Dendritic cell treated with granulocyte-macrophage colony-stimulating factor and Interleukin-4, amounts not matched to agents 40 ng/mL and 50 ng/mL, for 4 days (primary cell): ENCODE data around the gene F12.
"Not testable (repeated sequence)": the region's sequence is repeated elsewhere in the genome, so short reads cannot be mapped to it uniquely, and the experiment has no call there.

Source experiments
- H3K27ac Mint-ChIP-seq: one replicate; pipeline ENCODE4 v1.8.0; 2022; ENCODE audit warnings: mild to moderate bottlenecking, mixed read lengths
- H3K27me3 Mint-ChIP-seq: one replicate; pipeline ENCODE4 v1.8.0; 2022; ENCODE audit warnings: mild to moderate bottlenecking, mixed read lengths
- H3K36me3 Mint-ChIP-seq: one replicate; pipeline ENCODE4 v1.8.0; 2022; ENCODE audit warnings: low read depth, mixed read lengths
- H3K4me1 Mint-ChIP-seq: one replicate; pipeline ENCODE4 v1.8.0; 2022; ENCODE audit warnings: low read depth, mixed read lengths
- H3K4me3 Mint-ChIP-seq: one replicate; pipeline ENCODE4 v1.8.0; 2022; ENCODE audit warnings: mild to moderate bottlenecking, moderate library complexity, mixed read lengths
- H3K9me3 Mint-ChIP-seq: one replicate; pipeline ENCODE4 v1.8.0; 2022; ENCODE audit warnings: mixed read lengths
- intact Hi-C: fragments of 100-400 bp; cut with micrococcal nuclease; formaldehyde crosslinking; loops from one replicate; pipeline ENCODE4 v1.15.0; 2022

F12 gene

DNA sequence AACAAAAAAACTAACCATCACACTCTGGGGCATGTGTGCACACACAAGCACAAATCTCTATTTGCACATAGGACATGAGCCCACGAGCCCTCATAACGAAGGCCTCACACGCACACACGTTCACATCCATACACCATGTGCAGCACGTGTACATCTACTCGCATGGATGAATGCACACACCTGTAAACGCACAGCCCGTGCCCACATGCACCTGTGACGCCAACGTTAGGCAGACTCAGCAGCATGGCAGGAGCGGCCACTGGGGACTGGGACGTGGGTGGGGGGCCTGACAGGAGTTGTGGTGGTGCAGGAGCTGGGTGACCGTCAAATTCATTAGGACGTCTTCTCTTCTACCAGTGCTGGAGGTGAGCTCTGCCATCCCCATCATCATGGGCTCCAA is 22.0 kb downstream of the F12 start:
- H3K27me3 Mint-ChIP-seq: peaks cover 45% of the 10 kb centered on the region
- H3K36me3 Mint-ChIP-seq: no peaks in the 10 kb centered on the region
- H3K4me3 Mint-ChIP-seq: no peak overlapping the region
- H3K27ac Mint-ChIP-seq: no peak overlapping the region
- intact Hi-C loops: loop anchor here (5.0 kb wide), 1 partner anchor 70 kb away; no protein-coding TSS in a partner anchor
- peaks cover 47% of the 10 kb centered on the region for H3K4me1 Mint-ChIP-seq
- H3K9me3 Mint-ChIP-seq: no peaks in the 10 kb centered on the region

DNA sequence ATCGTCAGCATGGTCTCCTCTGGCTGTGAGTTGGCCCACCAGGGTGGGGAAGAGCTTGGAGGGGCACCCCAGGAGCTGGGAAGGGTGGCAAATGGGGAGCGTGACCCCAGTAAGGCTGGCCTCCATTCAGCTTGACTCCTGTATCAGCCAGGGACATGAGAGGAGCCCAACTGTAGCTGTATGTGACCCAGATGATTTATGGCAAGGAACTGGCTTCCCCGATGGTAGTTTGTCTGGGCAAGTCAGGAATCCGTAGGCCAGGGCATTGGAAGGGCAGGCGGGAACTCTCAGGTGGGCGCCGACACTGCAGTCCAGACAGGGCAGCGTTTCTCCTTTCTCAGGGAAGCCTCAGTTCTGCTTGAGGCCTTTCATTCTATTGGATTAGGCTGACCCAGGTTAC is 22.8 kb downstream of the F12 start:
- no peaks in the 10 kb centered on the region for H3K36me3 Mint-ChIP-seq
- no peak overlapping the region for H3K4me3 Mint-ChIP-seq
- H3K9me3 Mint-ChIP-seq: no peaks in the 10 kb centered on the region
- intact Hi-C loops: loop anchor here (5.0 kb wide), 1 partner anchor 69 kb away; no protein-coding TSS in a partner anchor
- H3K27ac Mint-ChIP-seq: no peak overlapping the region
- H3K27me3 Mint-ChIP-seq: peaks cover 48% of the 10 kb centered on the region
- H3K4me1 Mint-ChIP-seq: peaks cover 50% of the 10 kb centered on the region

DNA sequence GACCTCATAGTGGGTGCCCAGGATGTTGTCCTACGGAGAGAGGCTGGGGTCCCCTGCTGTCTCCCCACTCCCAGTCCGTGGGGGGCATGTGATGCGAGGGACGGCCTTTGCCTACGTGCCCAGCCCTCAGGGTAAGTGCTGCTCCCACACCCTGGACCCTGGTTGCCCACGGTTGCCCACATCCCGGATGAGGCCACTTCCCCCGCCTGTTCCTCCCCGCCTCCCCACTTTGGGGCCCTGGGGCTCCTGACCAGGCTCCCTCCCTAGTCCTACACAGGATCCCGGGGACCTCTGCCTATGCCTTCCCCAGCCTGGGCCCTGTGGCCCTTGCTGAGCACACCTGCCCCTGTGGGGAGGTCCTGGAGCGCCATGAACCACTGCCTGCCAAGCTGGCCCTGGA is 23.6 kb downstream of the F12 start:
- Mint-ChIP-seq H3K27ac (no peak overlapping the region), H3K9me3 (no peaks in the 10 kb centered on the region), H3K4me3 (no peak overlapping the region), H3K36me3 (no peaks in the 10 kb centered on the region), H3K4me1 (peaks cover 43% of the 10 kb centered on the region), H3K27me3 (peaks cover 50% of the 10 kb centered on the region)
- intact Hi-C loops: loop anchor here (5.0 kb wide), 1 partner anchor 68 kb away; no protein-coding TSS in a partner anchor

DNA sequence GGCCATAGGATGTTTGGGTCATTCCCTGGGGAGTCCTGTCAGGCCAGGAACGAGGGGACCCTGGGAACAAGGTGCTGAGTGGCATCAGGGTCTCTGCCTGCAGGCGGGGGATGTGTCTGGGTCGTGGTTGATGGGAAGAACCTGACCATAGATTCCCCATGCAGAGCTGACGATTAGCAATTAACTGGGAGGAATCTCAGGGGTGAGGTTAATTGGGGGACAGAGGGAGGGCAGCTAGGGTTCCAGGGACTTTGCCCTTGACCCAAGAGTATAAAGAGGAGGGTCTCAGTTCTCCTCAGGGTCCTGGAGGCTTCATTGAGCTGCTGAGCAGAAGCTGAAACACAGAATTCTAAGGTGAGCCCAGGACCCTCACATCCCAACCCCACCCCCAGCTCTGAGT is 25.2 kb downstream of the F12 start, which contains the start of gene SLC34A1:
Gene SLC34A1, plus strand, starts transcription at position 301 of the 400 bp plus-strand sequence. CDS start 1,308 bp downstream, outside the sequence.
- Mint-ChIP-seq H3K36me3 (no peaks in the 10 kb centered on the region), H3K9me3 (no peaks in the 10 kb centered on the region), H3K27ac (no peak within 1 kb of the TSS), H3K4me1 (peaks cover 40% of the 10 kb centered on the region), H3K27me3 (peaks cover 54% of the 10 kb centered on the region), H3K4me3 (no peak within 1 kb of the TSS)
- intact Hi-C loops: no loop called here

DNA sequence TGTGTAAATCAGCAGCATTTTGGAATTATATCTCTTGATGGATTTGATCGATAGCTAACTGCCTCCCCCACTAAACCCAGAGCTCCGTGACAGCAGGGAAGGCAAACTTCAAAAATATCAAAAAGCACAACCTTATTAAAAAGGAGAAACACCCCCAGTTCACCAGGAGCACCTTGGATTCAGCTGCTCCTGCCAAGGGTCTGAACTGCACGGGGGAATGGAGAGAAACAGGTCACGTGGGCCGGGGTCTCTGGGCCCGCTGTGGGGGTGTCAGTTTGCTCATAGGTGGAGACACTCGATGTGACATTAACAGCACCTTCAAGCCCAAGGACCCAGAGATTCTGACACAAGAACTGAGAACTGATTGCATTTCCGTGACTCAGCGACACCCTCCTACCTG is 26.2 kb downstream of the F12 start:
- intact Hi-C loops: no loop called here
- Mint-ChIP-seq H3K36me3 (no peaks in the 10 kb centered on the region), H3K4me1 (peaks cover 35% of the 10 kb centered on the region), H3K9me3 (no peaks in the 10 kb centered on the region), H3K4me3 (no peak overlapping the region), H3K27ac (no peak overlapping the region), H3K27me3 (peaks cover 55% of the 10 kb centered on the region)

DNA sequence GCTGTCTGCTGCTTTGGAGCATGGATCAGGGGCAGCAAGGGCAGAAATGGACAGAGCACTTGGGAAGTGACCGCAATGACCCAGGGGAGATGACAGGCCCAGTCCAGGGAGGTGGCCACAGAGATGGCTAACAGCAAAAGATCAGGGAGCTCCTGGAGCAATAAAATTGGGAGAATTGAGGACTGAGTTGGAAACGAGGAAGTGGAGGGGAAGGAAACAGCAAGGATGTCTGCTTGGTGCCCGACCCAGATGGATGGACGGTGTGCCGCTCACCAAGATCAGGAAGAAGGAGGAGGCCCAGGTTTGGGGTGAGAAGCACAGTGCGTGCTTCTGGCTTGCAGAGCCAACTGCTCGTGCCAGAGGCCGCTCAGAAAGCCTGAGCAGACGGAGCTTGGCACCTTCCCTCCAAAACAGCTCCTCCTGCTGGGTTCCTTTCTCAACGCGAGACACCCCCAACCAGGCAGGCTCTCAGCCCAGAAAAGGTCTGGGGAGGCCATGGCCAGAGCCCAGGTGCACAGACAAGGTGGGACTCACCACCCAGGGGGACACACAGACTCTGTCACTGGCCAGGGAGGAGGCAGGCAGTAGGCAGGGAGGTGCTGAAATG is 26.8 kb downstream of the F12 start:
- H3K27ac Mint-ChIP-seq: no peak overlapping the region
- H3K9me3 Mint-ChIP-seq: no peaks in the 10 kb centered on the region
- peaks cover 32% of the 10 kb centered on the region for H3K4me1 Mint-ChIP-seq
- no peaks in the 10 kb centered on the region for H3K36me3 Mint-ChIP-seq
- intact Hi-C loops: no loop called here
- H3K27me3 Mint-ChIP-seq: peaks cover 62% of the 10 kb centered on the region
- H3K4me3 Mint-ChIP-seq: no peak overlapping the region

DNA sequence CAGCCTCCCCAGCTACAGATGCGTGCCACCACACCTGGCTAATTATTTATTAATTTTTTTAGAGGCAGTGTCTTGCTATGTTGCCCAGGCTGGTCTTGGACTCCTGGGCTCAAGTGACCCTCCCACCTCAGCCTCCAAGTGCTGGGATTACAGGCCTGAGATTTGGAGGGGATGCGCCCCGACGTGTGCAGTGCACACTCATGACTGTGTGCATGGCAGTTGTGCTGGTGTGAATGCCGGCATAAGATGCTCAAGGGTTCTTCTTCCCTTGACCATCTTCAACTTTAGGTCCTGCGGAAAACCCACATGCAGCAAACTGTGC is 28.6 kb downstream of the F12 start:
- Mint-ChIP-seq H3K4me3 (no peak overlapping the region), H3K9me3 (no peaks in the 10 kb centered on the region), H3K36me3 (no peaks in the 10 kb centered on the region), H3K27me3 (peaks cover 55% of the 10 kb centered on the region), H3K27ac (no peak overlapping the region), H3K4me1 (peaks cover 32% of the 10 kb centered on the region)
- intact Hi-C loops: no loop called here

DNA sequence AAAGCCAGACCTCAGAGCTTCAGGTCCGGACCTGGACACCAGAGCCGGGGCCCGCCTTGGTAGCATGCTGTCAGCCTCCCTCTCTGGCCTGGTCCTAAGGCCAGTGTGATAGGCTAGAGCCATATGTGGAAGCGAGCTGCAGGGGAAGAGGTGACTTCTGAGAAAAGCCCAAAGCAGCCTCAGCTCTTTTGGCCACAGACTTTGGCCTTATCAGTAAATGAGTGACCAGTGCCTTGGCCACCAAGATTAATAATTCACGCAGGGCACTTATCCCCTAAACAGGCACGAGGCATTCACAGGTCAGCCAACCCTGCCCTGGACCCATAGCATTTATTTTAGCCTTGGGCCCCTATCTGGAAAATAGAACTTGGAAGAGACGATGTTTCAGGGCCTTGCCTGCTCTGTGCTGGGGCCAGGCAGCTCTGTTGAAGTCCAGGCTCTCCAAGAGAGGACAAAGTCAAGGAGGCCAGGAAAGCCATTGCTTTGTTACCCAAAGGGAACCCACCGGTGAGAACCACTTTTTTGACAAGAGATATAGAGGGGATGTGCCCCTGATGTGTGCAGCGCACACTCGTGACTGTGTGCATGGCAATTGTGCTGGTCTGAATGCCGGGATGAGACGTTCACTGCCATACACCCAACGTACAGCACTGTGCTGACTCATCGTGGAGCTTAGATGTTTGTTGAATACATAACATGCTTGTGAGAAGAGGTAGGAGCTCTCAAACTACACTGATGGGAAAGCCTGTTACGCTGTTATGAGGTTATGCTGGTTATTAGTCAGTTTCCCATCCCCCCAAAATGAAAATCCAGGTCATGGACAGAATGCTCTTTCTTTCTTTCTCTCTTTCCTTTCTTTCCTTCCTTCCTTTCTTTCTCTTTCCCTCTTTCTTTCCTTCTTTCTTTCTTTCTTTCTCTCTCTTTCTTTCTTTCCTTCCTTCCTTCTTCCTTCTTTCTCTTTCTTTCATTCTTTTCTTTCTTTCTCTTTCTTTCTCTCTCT is 30.2 kb downstream of the F12 start:
- peaks cover 40% of the 10 kb centered on the region for H3K27me3 Mint-ChIP-seq
- H3K4me3 Mint-ChIP-seq: no peak overlapping the region
- peaks cover 26% of the 10 kb centered on the region for H3K4me1 Mint-ChIP-seq
- H3K9me3 Mint-ChIP-seq: no peaks in the 10 kb centered on the region
- no peak overlapping the region for H3K27ac Mint-ChIP-seq
- intact Hi-C loops: no loop called here
- peaks cover 10% of the 10 kb centered on the region for H3K36me3 Mint-ChIP-seq

DNA sequence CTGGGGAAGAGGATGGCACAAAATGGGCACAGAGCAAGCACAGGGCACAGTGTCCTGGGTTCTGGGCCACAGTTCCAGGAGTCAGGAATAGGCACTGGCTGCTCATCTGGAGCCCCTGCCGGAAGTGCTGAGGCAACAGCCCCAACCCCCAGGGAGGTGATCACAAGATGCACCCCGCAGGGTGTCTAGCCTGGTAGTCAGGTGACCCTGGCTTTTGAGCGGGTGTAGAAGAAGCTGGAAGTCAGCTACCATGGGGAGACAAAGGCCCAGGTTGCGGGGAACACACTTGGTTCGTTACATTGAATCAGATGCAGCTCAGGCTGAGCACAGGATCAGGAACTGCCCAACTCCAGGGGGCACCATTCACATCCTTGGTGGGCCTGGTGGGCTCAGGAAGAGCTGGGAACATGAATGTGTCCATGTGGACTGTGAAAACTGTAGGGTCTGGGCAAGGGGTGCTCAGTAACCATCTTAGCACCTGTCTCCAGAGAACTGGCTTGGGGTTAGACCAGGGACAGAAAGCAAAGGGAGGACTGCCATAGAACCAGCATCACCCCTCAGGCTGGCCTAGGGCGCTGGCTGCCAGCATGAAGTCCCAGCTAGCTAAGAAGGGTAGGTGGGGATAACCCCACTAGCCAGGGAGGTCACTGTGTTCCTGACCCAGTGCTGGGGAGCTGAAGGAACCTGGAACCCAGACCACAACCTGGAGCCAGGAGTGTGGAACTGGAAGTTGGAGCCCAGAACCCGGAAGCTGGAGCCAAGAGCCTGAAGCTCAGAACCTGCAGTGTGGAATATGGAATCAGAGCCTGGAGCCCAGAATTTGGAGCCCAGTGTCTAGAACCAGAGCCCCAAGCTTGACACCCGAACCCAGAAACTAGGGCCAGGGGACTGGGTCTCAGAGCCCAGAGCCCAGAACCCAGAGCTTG is 31.2 kb downstream of the F12 start:
- intact Hi-C loops: no loop called here

DNA sequence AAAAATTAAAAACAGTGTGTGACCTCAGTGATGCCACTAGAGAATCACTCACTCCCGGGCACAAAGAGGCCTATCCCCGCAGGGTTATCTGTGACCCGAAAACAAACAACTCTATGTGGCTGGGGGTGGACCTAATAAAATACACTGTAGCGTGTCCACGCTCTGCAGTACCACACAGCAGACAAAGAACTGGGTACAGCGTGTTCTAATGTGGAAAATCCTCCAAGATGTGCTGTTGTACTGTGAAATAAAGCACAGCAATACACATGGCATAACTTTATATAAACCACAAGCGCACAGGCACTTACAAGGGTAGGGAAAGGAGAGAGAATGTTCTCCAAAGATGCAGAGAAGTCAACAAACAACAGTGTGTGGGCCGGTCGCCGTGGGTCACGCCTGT is 33.3 kb downstream of the F12 start:
- H3K27me3 Mint-ChIP-seq: peaks cover 15% of the 10 kb centered on the region

More for the DNA sequence above, 31.2 kb downstream of the F12 start:
- H3K4me3 Mint-ChIP-seq: no peak overlapping the region
- H3K27ac Mint-ChIP-seq: no peak overlapping the region
- no peaks in the 10 kb centered on the region for H3K9me3 Mint-ChIP-seq
- peaks cover 26% of the 10 kb centered on the region for H3K4me1 Mint-ChIP-seq
- peaks cover 30% of the 10 kb centered on the region for H3K27me3 Mint-ChIP-seq
- H3K36me3 Mint-ChIP-seq: peaks cover 20% of the 10 kb centered on the region

DNA sequence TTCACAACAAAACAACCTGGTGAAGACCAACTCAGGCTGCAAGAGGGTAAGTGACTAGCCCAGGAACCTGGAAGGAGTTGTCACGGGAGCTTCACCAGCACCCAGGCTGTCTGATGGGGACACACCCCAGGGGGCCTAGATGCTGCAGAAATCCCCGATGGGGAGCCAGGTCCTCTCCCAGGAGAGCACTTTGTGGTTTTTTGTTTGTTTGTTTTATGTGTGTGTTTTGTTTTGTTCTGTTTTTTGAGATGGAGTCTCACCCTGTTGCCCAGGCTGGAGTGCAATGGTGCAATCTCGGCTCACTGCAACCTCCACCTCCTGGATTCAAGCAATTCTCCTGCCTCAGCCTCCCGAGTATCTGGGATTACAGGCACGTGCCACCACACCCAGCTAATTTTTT is 33.8 kb downstream of the F12 start:
- H3K27ac Mint-ChIP-seq, H3K4me3 Mint-ChIP-seq, intact Hi-C loops, H3K9me3 Mint-ChIP-seq: not testable (repeated sequence)
- Mint-ChIP-seq H3K36me3 (peaks cover 46% of the 10 kb centered on the region), H3K4me1 (peaks cover 32% of the 10 kb centered on the region), H3K27me3 (peaks cover 14% of the 10 kb centered on the region)

More for the DNA sequence above, 33.3 kb downstream of the F12 start:
- H3K9me3 Mint-ChIP-seq: no peaks in the 10 kb centered on the region
- intact Hi-C loops: no loop called here
- no peak overlapping the region for H3K4me3 Mint-ChIP-seq
- peaks cover 31% of the 10 kb centered on the region for H3K4me1 Mint-ChIP-seq
- peaks cover 40% of the 10 kb centered on the region for H3K36me3 Mint-ChIP-seq
- H3K27ac Mint-ChIP-seq: no peak overlapping the region

DNA sequence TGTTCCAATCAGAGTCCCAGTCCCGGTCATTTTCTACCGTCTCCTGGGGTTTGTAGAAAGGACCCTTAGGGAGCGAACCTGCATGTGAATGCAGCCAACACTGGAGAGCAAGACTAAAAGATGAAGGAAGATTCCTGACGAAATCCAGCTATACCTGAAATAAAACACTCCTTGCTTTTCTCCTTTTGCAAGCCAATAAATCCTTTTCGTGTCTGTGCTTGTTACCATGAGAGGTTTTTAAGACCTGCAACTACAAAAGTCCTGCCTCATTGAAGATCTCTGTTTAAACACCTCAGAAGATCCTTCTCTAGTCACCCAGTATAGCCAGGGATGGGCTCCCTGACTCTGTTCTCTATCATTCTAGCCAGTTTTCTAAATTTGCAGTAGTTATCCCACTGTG is 35.2 kb downstream of the F12 start:
- H3K9me3 Mint-ChIP-seq: no peaks in the 10 kb centered on the region
- peaks cover 10% of the 10 kb centered on the region for H3K27me3 Mint-ChIP-seq
- no peak overlapping the region for H3K27ac Mint-ChIP-seq
- H3K4me1 Mint-ChIP-seq: peaks cover 33% of the 10 kb centered on the region
- H3K4me3 Mint-ChIP-seq: no peak overlapping the region
- peaks cover 59% of the 10 kb centered on the region for H3K36me3 Mint-ChIP-seq
- intact Hi-C loops: no loop called here

DNA sequence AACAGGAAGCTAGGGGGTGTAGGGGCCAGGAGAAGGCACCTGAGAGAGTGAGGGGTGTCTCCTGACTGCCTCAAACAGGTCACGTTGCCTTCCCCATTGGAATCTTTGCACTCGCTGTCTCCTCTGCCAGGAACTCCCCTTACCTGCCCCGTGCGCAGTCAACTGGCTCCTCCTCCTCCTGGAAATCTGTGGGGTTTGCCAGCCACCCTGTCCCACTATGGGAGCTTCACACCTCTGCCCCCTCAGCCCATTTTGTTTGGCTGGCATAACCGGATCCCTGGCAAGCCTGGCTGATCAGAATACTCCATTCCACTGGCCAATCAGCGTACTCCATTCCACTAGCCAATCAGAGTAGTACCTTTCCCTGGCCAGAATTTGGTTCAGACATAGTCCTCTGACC is 35.6 kb downstream of the F12 start:
- peaks cover 63% of the 10 kb centered on the region for H3K36me3 Mint-ChIP-seq
- H3K4me3 Mint-ChIP-seq: no peak overlapping the region
- H3K9me3 Mint-ChIP-seq: no peaks in the 10 kb centered on the region
- peaks cover 10% of the 10 kb centered on the region for H3K27me3 Mint-ChIP-seq
- no peak overlapping the region for H3K27ac Mint-ChIP-seq
- intact Hi-C loops: no loop called here
- H3K4me1 Mint-ChIP-seq: peaks cover 33% of the 10 kb centered on the region
